GM21360 (cell line): ENCODE data around the gene CCDC196.
"Not testable (repeated sequence)": the region's sequence is repeated elsewhere in the genome, so short reads cannot be mapped to it uniquely, and the experiment has no call there.

Source experiments
- ATAC-seq: cut with Tn5 transposase; IDR thresholded peaks from one replicate; pipeline ENCODE4 v1.9.1; 2021; ENCODE audit warnings: mild to moderate bottlenecking, moderate library complexity; ENCODE audit not compliant: unreplicated experiment

Gene CCDC196

DNA sequence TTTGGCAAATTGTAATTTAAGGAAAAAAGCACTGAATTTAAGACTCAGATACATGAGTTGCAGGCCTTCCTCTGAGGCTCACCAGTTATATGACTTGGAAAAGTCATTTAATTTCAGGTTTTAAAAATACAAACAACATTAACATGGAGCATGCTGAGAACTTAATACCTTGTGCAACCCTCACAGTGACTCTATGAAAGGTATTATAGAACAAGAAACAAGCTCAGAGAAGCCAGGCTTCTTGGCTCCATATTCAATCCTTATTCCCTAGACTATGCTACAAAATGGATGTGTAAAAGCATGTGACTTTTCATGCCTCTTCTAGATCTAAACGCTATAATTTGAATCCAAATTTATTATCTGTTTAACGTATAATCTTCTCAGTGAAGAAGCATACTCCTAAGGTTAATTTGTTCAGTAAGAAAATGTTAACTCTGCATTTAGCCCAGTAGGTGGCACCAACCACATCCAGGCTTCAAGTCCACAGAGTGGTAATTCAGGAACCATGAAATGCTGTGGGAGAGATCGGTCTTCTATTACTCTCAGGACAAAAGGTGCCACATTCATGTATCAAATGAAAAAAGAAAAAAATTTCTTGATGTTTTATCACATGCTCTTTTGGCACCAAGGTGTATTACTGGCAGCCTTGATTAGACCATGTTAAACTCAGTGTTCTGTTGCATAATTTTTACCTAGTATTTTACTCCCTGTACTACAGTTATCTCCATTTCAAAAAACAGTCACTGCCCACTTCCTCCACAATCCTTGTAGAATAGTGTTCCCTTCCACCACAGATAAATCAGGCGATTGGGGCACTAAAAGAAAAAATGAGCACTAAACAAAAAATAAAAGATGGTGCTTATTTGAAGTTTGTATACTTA, 9.3 kb downstream of the CCDC196 start:
- ATAC-seq: peak; percentile 79

- no peak for ATAC-seq
Observed at GRCh38 chr14:66496188-66496807, 10.1 kb downstream of the CCDC196 start.

DNA sequence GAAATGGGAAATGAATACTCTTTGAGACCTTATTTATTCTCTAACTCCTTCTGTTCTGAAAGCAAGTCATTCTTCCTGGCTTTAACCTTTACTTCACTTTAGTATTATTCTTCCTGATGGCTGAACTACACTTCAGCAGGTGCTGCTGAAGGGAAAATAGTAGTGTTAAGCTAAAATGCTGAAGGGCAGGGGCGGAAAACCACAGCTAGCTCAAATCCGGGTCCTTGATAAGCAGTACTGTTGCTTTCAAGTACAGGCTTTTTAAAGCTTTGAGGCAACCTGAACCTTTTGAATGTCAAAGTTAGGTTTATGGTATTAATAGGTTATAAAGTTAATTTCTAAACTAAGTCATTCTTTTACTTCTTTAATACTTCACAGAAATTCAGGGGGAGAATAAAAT, 10.7 kb downstream of the CCDC196 start:
- ATAC-seq: no peak

DNA sequence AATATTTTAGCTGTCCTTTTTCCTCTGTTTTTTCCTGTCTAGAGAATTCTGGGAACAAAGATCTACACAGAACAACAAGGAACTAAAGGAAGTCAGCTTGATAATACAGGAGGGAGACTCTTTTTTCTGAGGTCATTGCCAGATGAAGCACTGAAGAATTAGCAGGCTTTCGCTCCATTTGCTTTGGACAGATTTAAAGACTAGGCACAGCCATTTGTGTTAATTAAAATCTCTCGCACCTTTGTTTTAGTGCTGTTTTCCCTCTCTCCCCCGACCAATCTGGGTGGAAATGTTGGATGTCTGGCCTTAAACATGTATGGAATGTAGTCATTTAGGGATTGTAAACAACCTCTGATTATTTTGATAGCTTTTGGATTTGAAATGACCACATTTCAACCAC, 12.1 kb downstream of the CCDC196 start:
- ATAC-seq: no peak

GRCh38 chr14:66501592-66501991, 15.4 kb downstream of the CCDC196 start:
- ATAC-seq: no peak

GRCh38 chr14:66502836-66503235, 16.7 kb downstream of the CCDC196 start:
- not testable (repeated sequence) for ATAC-seq

- ATAC-seq: no peak
Observed at GRCh38 chr14:66503532-66503931, 17.4 kb downstream of the CCDC196 start.

GRCh38 chr14:66507181-66507721, 21.1 kb downstream of the CCDC196 start:
- ATAC-seq: peak; percentile 16

DNA sequence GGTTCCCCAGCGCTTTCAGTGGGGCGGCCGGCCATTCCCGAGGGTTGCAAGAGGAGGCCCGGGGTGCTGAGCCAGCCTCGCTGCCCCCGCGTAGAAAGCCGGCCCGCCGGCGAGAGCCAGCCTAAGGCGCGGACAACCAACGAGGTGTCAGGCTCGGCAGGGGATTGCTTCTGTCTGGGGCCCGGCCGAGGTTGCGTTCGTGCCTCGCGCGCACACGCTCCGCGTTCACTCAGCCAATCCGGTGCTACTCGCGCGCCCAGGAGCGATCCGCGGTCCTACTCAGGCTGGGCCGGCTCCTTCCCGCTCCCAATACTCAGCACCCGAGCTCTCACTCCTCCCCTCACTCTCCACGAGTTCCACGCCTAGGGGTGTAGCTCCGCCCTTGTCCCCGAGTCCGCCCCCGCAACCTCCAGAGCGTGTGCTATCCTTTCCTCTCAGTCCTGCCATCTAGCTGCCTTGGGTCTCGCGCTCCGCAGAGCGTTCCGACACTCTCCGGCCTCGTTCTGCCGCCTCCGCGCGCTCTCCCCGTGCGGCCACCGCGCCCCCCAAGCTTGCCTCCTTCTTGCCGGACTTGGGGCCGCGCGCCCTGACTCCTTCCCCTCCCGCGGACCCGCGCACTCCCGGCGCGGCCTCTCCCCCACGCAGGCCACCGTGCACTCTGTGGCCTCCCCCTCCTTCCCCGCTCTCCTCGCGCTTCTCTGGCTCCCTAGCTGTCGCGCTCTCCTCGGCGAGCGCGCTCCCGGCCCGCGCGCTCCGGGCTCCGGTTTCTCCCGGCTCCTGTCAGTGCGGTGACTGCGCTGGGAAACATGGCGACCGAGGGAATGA, 21.8 kb downstream of the CCDC196 start, which contains the start of gene GPHN:
Gene GPHN, plus strand, starts transcription at position 426 of the 825 bp plus-strand sequence.
- ATAC-seq: peak; percentile 89

DNA sequence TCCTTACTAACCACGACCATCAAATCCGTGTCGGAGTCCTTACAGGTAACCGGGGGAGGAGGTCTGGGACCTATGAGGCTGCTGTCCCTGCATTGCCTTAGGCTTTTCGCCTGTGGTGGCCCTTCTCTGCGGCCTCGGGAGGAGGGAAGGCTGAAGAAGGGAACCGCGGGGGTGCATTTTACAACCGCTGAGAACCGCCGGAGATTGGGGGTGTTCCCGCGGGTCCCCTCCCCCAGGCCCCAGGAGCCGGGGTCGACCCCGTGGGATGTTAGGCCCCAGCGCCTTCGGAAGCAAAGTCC, 22.3 kb downstream of the CCDC196 start:
- no peak for ATAC-seq

DNA sequence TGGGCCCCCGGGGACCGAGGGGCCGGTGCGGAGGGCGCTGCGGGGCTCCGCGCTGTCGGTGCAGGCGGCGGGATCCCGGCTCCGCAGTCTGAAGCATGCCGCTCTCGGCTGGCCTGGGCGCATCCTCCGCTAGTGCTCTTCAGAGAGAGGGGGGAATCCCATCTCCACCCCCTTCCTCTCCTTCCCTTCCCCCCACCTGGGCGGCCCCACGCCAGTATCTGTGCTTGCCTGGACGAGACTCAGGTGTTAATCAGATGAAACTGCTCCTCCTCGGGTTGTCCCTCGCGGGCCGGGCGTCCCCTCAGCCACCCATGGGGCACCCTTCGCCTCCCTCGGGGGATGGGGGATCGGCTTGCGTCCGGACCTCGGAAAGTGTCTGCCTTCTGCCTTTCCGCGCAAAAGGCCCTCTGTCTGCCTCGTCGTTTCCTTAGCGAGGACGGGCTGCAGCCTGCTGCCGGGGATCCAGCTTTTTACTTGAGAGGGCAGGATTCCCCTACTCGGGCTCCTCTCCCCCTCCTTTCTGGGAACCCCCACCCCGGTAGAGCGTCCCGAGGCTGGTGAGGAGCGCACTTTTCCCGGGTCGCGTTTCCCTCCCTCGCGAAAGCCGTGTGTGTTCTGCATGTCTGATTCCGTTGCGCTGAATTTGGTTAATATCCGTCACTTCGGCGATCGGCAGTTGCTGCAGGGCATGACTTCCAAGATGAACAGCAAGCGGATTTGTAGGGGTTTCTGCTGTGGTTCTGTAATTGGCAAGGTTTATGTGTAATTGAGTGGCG, 22.9 kb downstream of the CCDC196 start:
- no peak for ATAC-seq

DNA sequence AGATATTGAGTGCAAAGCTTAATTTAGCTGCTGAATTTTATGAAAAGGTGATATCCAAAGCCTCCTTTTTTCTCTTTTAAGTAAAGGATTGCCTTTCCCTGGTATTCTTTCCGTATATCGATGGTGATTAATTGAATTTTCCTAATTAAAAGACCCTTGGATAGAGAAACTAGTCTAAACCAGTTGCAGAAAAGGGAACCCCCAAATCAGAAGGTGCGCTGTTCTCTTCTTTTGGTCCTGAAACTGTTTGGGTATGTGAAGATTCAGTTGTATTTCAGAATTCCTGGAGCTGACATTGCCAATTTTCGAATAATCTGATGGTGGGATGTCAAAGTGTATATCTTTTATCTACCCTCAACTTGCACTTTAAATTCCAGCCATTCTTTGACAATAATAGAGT, 23.7 kb downstream of the CCDC196 start:
- no peak for ATAC-seq

- ATAC-seq: no peak
Observed at GRCh38 chr14:66511849-66512248, 25.7 kb downstream of the CCDC196 start.

GRCh38 chr14:66514213-66514612, 28.0 kb downstream of the CCDC196 start:
- no peak for ATAC-seq

DNA sequence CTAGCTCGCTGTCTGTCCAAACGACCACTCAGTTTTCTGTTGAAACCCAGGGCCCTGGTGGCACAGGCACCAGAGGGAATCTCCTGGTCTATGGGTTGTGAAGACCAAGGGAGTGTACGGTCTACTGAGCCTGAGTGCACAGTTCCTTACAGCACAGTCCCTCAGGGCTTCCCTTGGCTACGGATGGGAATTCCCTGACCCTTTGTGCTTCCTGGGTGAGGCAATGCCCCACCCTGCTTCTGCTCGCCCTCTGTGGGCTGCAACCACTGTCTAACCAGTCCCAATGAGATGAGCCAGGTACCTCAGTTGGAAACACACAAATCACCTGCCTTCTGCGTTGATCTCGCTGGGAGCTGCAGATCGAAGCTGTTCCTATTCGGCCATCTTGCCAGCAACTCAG, 44.4 kb downstream of the CCDC196 start:
- no peak for ATAC-seq

- no peak for ATAC-seq
Observed at GRCh38 chr14:66539034-66539433, 52.9 kb downstream of the CCDC196 start.

DNA sequence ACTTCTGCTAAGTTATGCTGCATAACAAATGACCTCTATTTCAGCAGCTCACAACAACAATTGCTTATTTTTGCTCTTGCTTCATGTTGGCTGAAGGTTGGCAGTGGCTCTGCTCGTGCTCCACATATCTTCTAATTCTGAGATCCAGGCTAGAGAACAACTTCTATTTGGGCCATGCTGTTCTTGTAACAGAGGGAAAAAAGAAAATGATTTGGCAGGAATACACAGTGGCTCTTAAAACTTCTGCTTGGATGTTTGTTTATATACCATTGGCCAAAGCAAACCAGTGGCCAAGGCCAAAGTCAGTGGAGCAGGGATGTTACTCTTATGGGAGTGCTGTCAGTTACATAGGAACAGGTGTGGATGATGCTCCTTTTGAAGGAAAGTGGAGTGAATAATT, 53.9 kb downstream of the CCDC196 start:
- no peak for ATAC-seq

DNA sequence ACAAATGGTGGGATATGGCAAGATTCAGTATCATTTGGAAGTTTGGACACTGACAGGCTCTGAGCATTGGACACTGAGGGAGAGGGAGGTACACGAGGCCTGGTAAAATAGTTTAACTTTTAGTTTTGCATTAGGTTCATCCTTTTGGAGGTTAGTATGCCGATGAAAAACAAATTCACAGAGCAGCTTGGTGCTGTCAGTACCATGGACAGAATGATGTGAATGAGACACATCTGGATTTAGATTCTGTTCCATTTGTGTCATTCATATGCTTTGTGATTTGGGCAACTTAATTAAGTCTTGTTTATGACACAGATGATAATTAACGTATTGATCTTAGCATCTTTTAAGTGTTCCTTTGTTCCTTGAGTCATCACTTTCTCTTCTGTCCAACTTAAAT, 55.5 kb downstream of the CCDC196 start:
- ATAC-seq: no peak

DNA sequence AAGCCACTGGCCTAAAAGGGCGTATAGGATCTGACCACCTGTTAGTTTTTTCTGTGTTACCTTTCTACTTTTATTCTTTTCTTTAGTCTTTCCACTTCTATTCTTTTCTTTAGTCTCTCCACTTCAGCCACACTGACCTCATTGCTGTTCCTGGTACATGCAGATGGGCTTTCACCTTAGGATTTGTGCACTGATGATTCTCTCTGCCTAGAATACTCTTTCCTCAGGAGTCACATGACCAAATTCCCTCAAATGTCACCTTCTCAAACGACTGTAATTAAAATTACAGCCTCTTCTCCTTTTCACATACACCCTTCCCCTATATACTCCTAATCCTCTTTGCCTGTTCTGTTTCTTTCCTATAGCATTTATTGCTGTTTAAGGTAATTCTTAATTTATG, 57.8 kb downstream of the CCDC196 start:
- ATAC-seq: no peak

DNA sequence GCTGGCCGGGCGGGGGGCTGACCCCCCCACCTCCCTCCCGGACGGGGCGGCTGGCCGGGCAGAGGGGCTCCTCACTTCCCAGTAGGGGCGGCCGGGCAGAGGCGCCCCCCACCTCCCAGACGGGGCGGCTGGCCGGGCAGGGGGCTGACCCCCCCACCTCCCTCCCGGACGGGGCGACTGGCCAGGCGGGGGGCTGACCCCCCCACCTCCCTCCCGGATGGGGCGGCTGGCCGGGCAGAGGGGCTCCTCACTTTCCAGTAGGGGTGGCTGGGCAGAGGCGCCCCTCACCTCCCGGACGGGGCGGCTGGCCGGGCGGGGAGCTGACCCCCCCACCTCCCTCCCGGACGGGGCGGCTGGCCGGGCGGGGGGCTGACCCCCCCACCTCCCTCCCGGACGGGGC, 59.0 kb downstream of the CCDC196 start:
- not testable (repeated sequence) for ATAC-seq

- not testable (repeated sequence) for ATAC-seq
Observed at GRCh38 chr14:66545751-66546150, 59.6 kb downstream of the CCDC196 start.
